ENCODE data around the gene GPC3.

The GPC3 gene

DNA sequence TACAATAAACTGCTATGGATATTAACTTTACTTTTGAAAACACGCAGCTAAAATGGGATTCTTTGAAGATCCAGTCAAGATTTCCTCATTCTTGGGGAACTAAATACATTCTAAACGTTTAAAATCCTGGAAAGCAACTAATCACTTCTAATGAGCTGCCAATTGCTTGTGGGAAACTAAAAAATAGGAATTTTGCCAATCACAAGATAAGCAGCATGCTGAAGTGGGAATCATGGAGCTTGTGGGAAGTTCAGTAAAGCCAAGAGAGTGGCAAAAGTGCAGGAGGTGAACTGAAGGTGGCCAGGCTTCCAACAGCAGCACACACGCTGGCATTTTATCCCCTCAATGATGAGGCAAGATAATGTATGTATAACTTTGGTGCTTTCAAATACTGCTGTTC lies 133.0 kb downstream of the GPC3 start:
- DNase-seq (ENCODE audit: low read depth in 2 of 3, low spot score in 2 of 3), result no peak

DNA sequence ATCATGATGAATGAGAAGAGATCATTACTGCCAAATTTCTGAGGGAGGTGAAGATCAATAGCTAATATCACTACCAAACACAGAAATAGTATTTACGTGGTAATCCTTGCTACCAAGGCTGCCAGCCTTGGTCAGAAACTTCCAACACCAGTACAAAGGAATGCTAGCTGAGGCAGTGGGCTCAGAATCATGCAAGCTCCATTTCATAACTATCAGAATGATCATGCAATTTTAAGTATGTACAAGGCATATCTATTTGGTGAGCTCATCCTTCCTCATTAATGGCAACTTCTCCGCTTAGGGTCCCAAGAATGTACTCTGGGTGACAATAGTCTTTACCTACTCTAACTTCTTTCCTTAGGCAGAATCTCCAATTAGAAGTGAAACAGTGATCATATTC lies 135.0 kb downstream of the GPC3 start:
- no peak for DNase-seq (ENCODE audit: low read depth in 2 of 3, low spot score in 2 of 3)

DNA sequence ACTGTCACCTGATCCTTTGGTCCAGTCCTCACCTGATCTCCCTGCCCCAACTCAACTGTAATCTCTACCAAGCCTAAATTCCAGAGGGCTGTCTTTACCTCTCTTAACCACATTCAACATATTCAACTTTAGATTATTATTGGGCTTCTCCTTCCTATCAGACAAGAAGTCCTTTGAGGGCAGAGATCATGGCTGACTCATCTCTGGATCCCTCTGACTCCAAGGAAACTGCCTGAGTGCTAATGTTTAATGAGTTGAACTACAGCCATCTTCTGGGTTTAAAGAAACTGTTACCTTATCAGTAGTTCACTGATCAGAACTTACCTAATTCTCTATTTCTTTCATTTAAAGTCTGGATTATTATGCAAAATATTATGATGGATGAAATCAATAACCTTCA lies 135.7 kb downstream of the GPC3 start:
- no peak for DNase-seq (ENCODE audit: low read depth in 2 of 3, low spot score in 2 of 3)

DNA sequence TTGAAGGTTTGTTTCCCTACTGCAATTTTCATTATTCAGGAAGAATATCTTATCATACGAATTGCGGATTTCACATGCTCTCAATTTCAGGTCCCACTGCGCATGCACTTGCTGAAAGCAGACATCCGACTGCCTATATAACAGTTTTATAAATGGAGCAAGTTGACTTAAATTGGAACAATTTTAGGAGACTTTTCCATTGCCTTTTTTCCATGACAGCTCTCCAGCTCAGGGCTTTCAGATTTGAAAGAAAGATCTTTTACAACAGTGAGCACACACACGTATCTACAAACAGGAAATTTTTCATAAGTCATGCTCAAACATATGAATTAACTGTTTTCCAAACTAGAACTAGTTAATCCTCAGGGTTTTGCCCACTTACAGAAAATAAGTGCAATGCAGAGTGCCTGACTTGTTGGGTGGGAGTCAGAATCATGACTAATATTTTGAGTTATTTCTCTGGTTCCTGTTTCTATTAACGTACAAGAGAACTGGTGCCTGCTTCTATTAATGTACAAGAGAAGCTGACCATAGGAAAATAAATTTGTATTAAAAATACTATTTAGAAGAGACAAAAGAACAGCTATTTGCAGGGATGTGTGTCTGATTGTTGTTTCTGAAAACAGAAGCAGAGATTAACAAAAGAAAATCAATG lies 137.9 kb downstream of the GPC3 start:
- DNase-seq (ENCODE audit: low read depth in 2 of 3, low spot score in 2 of 3), result no peak

DNA sequence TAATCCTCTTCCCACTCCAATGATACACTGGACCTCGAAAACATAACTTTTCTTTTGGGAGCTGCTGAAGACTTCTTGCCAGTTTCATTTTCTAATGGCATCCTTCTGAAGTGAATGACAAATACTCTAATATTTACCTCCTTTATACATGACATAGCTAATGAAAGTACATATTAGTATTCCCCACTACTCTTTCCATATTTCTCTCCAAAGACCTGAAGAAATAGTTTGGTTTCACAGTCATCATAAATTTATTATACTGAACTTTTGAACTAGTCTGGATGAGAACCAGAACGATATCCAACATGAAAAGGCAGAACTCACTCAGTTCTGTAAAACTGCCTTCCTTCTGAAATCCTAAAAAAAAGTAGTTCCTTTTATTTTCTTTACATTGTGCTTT lies 139.1 kb downstream of the GPC3 start:
- no peak for DNase-seq (ENCODE audit: low read depth in 2 of 3, low spot score in 2 of 3)

- DNase-seq (ENCODE audit: low read depth in 2 of 3, low spot score in 2 of 3), result no peak
These were observed 145.0 kb downstream of the GPC3 start for GRCh38 chrX:133840415-133840814.

DNA sequence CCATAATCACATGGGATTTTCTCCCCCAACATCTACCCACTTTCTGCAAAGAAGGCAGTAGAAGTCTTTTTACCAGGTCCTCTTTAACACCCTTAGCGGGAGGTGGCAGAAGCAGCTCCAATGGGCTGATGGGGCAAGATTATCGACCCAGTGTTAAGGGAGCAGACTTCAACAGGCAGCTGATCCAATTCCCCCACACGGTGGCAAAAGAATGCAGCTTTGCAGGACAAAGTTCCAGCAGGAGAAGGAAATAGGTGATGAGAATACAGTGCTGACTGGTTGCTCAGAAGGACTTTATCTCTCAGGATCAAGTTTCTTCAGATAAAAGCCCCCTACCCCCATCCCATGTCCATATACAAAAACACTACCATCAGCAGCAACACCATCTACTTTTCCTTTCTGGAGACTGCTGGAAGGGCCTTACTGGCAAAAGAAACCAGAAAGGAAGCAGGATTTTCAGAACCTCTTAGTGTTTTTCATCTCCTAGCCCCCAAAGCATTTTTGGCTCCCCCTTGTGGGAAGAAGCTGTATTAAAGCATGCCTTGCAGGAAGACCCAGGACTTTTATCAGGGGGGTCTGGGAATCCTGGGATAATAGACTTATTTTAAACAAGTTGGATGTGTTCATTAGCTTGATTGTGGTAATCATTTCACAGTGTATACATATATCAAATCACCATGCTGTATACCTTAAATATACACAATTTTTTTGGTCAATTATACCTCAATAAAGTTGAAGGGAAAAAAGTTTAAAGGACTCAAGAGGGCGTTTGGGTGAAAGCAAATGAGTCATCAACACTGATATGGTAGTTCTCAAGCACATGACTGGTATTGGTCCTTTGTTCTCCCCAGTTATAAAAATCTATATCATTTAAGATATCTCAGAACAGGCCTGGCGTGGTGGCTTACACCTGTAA lies 146.4 kb downstream of the GPC3 start:
- DNase-seq (ENCODE audit: low read depth in 2 of 3, low spot score in 2 of 3), result peak in 1 of 3 experiments; percentile 0

DNA sequence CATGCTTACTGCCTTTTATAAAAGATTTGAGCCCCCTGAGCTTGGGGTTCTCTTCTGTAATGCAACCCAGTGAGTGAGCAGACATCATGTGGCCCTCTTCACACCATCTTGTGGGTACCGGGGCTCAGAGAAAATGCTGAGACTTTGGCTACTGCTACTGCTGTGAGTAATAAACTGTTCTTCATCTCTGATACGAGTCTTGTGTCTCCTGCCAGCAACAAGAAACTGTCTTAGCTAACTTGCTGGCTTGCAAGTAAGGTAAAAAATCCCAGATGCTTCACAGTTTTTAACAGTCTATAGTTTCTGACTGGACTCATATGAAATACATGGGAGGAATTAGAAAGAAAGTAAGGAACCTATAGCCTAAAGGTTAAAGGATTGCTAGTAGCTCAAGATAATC lies 148.3 kb downstream of the GPC3 start:
- DNase-seq (ENCODE audit: low read depth in 2 of 3, low spot score in 2 of 3), result no peak

DNA sequence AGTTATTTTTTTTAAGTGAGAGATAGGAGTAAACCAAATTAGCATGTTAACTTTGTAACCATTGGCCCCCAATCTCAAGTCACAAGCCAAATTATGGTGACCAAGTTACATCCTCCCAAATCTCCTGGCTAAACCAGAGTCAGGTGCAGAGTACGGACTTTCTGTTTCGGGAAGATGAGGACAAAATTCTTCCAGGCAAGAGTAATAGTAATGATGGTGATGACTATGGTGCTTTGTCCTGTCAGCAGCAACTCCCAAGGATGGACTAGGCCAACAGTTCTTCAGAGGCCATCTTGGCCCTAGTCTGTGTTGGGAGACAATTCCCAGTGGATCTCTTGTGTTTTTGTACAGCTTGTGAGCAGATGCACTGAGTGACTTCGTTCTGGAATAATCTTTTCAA lies 148.8 kb downstream of the GPC3 start:
- DNase-seq (ENCODE audit: low read depth in 2 of 3, low spot score in 2 of 3), result no peak

GRCh38 chrX:133834771-133835170 lies 150.6 kb downstream of the GPC3 start:
- DNase-seq (ENCODE audit: low read depth in 2 of 3, low spot score in 2 of 3), result no peak

- no peak for DNase-seq (ENCODE audit: low read depth in 2 of 3, low spot score in 2 of 3)
These were observed 165.8 kb downstream of the GPC3 start for GRCh38 chrX:133819546-133819945.

DNA sequence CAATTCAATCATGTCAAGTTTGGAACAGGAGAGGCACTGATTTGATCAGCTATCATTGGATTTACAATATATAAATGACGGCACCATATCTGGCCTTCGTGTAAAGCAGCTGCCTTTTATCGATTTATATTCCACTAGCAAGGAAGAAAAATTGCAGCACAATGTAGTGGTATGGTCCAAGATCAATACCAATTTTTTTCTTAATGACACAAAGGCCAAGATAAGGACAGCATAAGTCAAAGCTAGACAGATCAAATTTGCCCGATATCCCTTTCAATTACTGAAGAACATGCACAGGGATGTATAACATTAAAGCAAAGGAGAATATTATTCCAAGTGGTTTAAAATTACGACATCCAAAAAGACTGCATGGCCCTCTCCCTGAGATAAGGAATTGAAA lies 167.4 kb downstream of the GPC3 start:
- no peak for DNase-seq (ENCODE audit: low read depth in 2 of 3, low spot score in 2 of 3)

GRCh38 chrX:133815496-133815895 lies 169.9 kb downstream of the GPC3 start:
- DNase-seq (ENCODE audit: low read depth in 2 of 3, low spot score in 2 of 3), result no peak

DNA sequence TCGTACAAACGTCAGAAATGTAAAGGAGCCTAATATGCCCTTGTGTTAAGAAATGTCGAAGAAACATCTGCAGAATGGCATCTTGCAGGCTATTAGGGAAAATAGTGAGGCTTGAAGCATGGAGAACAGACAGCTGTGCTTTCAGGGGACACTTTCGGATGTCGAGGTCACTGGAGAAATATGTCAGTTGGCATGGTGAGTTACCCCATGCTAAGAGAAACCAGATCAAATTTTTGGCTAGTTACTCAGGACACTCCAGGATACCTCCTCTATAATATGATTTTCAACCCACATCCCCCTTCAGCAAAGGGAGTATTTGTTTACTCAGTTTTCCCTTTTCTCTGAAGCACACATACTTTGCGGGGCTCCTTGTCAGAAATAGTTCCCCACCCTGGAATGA lies 171.4 kb downstream of the GPC3 start:
- DNase-seq (ENCODE audit: low read depth in 2 of 3, low spot score in 2 of 3), result no peak

GRCh38 chrX:133812402-133812801 lies 173.0 kb downstream of the GPC3 start:
- DNase-seq (ENCODE audit: low read depth in 2 of 3, low spot score in 2 of 3), result no peak

DNA sequence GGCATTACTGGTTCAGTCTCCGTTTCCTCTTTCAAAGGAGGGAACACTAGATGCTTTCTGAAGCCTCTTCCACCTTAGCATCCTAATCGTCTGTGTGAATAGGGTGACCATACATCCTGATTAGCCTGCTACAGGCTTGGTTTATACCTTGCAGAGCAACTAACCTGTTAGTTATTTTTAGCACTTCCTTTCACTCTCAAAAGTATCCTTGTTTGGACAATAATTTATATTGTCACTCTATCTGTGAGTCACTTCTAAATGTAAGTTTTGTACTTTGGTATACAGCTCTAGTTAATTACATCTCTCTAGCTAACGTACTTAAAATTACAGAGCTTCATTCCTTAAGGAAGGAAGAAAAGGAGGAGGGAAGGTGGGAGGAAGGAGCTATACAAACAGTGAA lies 174.5 kb downstream of the GPC3 start:
- DNase-seq (ENCODE audit: low read depth in 2 of 3, low spot score in 2 of 3), result no peak

DNA sequence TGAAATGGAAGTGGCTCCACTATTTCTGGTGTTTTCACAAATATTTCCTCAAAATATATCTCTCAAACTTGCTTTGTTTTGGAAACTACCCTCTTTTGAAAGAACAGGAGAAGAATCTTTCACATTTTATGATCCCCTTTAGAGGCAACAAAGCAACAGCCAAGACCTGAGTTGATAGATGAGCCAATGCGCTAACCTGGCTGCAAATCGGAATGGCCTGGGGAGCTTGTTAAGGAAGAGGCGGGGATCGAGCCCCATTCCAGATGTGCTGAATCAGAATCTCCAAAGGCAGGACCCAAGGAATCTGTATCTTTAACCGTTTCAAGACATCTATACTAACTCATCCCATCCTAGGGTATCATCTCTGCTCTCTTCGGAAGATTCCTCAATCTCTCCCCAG lies 181.3 kb downstream of the GPC3 start:
- no peak for DNase-seq (ENCODE audit: low read depth in 2 of 3, low spot score in 2 of 3)

- no peak for DNase-seq (ENCODE audit: low read depth in 2 of 3, low spot score in 2 of 3)
These were observed 189.1 kb downstream of the GPC3 start for GRCh38 chrX:133796282-133796681.

GRCh38 chrX:133794126-133794525 lies 191.3 kb downstream of the GPC3 start:
- DNase-seq (ENCODE audit: low read depth in 2 of 3, low spot score in 2 of 3), result no peak

DNA sequence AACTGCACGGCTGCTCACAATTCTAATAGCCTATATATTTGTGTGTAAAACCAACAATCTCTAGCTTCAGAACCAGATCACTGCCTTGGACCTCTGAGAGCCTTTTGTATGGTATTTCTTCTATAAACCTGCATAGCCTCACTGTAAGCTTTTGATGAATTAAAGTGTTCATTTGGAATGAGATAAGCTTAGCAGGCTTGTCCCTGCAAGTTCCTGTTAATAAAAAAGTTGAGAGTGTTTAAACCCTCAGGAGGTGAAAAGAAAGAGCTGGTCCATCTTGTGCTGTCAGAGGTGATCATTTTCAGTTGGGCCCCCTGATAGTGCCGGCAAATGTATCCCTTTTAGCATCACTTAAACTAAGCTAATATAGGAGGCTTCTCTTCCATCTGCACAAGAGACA lies 191.8 kb downstream of the GPC3 start:
- DNase-seq (ENCODE audit: low read depth in 2 of 3, low spot score in 2 of 3), result no peak

DNA sequence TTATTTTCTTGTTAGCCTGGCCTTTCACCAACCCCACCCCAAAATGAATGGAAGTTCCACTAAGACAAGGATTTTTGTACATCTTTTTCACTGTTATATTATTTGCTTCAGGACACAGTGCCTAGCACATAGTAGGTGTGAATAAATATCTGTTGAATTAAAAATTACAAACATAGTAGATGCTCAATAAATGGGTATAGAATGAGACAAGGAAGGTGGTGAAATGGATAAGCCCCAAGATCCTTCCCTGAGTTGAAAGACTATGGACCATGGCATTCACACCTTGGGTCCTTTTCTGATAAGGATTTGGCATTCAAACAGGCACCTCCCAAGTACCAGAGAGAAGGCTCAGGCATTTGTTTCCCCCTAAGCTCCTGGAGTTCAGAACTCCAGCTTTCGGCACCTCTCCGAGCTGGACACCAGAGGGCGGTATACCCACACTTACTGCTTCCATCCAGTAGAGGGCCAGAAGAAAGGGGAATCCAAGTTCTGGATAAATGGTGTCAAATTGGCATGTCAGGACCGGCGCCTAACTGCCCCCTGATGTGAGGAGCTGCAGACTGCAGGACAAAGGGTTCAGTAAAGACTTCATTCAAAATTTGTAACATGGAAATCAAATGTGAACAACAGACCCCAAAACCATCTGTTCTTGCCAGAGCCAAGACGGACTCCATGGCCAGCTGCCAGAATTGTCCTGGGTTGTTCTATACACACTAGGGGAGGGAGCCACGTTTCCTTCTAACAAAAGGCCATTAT lies 193.0 kb downstream of the GPC3 start:
- peak; percentile 1 to 24 (median 14) for DNase-seq (ENCODE audit: low read depth in 2 of 3, low spot score in 2 of 3)

GRCh38 chrX:133789829-133790228 lies 195.6 kb downstream of the GPC3 start:
- DNase-seq (ENCODE audit: low read depth in 2 of 3, low spot score in 2 of 3), result no peak
